PFSK-1 (cell line): ENCODE data around the gene HTRA3.

Experiments
- FOXP2 ChIP-seq: optimal IDR thresholded peaks from 2 replicates; pipeline ENCODE3; 2011; ENCODE audit warnings: borderline replicate concordance, control low read depth, inconsistent platforms; ENCODE audit not compliant: insufficient read depth; ENCODE audit errors: extremely low read length, extremely low read depth
- POLR2AphosphoS5 ChIP-seq: IDR thresholded peaks from 2 replicates; pipeline ENCODE4 v1.6.1; 2012; ENCODE audit warnings: low read depth, mild to moderate bottlenecking, control low read depth, low read length, moderate library complexity
- TAF1 ChIP-seq: IDR thresholded peaks from 2 replicates; pipeline ENCODE4 v1.6.1; 2012; ENCODE audit warnings: low read length, control low read depth, borderline replicate concordance; ENCODE audit not compliant: insufficient read depth
- TF ChIP-seq, protein P1 (sequence below), 2 experiments: IDR thresholded peaks; 2 replicates each; pipeline versions ENCODE4 v1.6.1 to v1.8.0; 2011 to 2012; ENCODE audit warnings: low read depth in 2 of 2, low read length in 2 of 2, control low read depth in 1 of 2, inconsistent platforms in 1 of 2, mild to moderate bottlenecking in 1 of 2, moderate library complexity in 1 of 2; ENCODE audit not compliant: insufficient read depth in 1 of 2

DNA sequence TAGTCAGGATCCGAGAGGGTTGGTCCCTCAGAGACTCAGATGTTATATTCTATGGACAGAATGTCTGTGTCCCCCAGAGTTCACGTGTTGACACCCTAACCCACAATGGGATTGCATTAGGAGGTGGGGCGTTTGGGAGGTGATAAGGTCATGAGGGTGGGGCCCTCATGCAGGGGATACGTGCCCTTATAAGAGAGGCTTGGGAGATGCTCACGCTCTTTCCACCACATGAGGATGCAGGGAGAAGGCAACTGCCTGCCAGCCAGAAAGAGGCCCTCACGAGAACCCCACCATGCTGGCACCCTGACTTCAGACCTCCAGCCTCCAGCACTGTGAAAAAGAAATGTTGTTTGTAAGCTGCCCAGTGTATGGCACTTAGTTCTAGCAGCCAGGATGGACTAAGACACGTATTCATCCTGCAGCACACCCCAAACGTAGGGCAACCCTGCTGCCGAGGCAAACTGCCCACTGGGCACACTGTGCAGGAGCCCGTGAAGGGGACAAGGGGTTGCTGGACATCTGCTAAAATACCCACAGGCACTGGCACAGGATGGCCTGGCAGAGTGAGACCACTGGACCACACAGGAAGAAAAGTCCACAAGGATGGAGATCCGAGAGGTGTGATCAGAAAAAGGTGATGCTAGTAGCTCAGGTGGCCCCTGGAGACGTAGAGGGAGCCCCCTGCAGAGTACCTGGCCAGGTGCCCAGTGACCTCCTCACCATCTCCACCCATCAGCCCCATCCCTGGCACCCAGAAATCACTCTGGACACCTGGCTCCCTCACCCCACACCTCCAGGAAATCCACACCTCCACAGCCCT, 62.7 kb downstream of the HTRA3 start:
- no peak for TF ChIP-seq TAF1
- TF ChIP-seq, protein P1, sequence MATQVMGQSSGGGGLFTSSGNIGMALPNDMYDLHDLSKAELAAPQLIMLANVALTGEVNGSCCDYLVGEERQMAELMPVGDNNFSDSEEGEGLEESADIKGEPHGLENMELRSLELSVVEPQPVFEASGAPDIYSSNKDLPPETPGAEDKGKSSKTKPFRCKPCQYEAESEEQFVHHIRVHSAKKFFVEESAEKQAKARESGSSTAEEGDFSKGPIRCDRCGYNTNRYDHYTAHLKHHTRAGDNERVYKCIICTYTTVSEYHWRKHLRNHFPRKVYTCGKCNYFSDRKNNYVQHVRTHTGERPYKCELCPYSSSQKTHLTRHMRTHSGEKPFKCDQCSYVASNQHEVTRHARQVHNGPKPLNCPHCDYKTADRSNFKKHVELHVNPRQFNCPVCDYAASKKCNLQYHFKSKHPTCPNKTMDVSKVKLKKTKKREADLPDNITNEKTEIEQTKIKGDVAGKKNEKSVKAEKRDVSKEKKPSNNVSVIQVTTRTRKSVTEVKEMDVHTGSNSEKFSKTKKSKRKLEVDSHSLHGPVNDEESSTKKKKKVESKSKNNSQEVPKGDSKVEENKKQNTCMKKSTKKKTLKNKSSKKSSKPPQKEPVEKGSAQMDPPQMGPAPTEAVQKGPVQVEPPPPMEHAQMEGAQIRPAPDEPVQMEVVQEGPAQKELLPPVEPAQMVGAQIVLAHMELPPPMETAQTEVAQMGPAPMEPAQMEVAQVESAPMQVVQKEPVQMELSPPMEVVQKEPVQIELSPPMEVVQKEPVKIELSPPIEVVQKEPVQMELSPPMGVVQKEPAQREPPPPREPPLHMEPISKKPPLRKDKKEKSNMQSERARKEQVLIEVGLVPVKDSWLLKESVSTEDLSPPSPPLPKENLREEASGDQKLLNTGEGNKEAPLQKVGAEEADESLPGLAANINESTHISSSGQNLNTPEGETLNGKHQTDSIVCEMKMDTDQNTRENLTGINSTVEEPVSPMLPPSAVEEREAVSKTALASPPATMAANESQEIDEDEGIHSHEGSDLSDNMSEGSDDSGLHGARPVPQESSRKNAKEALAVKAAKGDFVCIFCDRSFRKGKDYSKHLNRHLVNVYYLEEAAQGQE (IDR thresholded peaks at IDR 0.05; ENCODE audit: insufficient read depth in 1 of 2, low read depth in 2 of 2, low read length in 2 of 2) = no peak
- no peak for TF ChIP-seq POLR2AphosphoS5
- no peak for TF ChIP-seq FOXP2
